ENCODE data around the gene DCTN4. TPM values are rescaled to one million over a fixed set of nuclear protein-coding genes. Genes with fewer than 3 reads are reported as not detected.

DCTN4 gene
- total RNA-seq, 1 experiment from 2014 or later = 43.9 TPM

DNA sequence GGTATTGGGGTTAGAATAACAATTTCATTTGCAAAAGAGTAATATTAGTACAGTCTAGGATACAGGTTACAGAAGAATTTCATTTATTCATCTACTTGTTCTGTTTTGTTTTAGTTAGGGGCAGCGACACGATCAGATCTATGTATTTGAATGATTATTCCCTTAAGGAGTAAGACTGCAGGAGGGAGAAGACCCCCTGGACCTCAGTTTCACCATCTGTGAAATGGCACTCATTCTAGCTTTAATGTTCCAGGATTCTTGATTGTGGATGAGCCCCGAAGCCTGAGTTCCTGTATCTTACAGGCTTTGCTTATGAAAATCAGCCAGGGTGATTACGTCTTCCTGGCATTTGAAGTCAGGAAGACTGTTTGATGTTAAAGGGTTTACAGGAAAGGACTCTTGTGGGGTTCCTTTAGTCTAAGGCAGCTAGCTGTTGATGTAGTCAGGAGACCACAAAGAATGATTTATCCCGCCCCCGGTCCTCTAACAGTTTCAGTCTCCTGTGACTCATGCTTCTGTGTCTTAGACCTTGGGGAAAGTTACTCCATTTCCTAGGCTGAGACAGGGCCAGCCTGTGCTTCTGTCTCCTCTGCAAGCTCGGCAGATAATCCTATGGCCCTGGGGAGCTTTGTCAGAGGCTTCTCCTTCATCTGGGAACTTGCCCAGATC, 31.3 kb upstream of the DCTN4 start:
- H3K27ac Mint-ChIP-seq = peak overlapping the region; percentile 85; the same call in 1 of the 2 replicates
- H3K4me3 Mint-ChIP-seq = no peak overlapping the region
- ChIA-PET POLR2A (no interaction called here), CTCF (interaction anchor here (1.2 to 4.2 kb wide), 4 partner anchors 11 to 57 kb away, joined by 4 to 18 read pairs (median 8); partner anchors contain the start of genes DCTN4 and SMIM3)
- peaks cover 28% of the 10 kb centered on the region for H3K4me1 Mint-ChIP-seq
- 0 out of 2 replicates have a peak, but pooled peaks have one; percentile 5 for TF ChIP-seq GTF2I (CRISPR knock-in tag; conservative IDR thresholded peaks at IDR 0.05)
- TF ChIP-seq, protein P1, sequence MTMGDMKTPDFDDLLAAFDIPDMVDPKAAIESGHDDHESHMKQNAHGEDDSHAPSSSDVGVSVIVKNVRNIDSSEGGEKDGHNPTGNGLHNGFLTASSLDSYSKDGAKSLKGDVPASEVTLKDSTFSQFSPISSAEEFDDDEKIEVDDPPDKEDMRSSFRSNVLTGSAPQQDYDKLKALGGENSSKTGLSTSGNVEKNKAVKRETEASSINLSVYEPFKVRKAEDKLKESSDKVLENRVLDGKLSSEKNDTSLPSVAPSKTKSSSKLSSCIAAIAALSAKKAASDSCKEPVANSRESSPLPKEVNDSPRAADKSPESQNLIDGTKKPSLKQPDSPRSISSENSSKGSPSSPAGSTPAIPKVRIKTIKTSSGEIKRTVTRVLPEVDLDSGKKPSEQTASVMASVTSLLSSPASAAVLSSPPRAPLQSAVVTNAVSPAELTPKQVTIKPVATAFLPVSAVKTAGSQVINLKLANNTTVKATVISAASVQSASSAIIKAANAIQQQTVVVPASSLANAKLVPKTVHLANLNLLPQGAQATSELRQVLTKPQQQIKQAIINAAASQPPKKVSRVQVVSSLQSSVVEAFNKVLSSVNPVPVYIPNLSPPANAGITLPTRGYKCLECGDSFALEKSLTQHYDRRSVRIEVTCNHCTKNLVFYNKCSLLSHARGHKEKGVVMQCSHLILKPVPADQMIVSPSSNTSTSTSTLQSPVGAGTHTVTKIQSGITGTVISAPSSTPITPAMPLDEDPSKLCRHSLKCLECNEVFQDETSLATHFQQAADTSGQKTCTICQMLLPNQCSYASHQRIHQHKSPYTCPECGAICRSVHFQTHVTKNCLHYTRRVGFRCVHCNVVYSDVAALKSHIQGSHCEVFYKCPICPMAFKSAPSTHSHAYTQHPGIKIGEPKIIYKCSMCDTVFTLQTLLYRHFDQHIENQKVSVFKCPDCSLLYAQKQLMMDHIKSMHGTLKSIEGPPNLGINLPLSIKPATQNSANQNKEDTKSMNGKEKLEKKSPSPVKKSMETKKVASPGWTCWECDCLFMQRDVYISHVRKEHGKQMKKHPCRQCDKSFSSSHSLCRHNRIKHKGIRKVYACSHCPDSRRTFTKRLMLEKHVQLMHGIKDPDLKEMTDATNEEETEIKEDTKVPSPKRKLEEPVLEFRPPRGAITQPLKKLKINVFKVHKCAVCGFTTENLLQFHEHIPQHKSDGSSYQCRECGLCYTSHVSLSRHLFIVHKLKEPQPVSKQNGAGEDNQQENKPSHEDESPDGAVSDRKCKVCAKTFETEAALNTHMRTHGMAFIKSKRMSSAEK (CRISPR knock-in tag; IDR thresholded peaks at IDR 0.05; ENCODE audit: borderline replicate concordance) = no peak
- ATAC-seq (peak; percentile 63), DNase-seq (ENCODE audit: low spot score) (no peak)
- peaks cover 12% of the 10 kb centered on the region for H3K36me3 Mint-ChIP-seq
- peaks cover 13% of the 10 kb centered on the region for H3K9me3 Mint-ChIP-seq
- no peaks in the 10 kb centered on the region for H3K27me3 Mint-ChIP-seq (ENCODE audit: low read depth)

DNA sequence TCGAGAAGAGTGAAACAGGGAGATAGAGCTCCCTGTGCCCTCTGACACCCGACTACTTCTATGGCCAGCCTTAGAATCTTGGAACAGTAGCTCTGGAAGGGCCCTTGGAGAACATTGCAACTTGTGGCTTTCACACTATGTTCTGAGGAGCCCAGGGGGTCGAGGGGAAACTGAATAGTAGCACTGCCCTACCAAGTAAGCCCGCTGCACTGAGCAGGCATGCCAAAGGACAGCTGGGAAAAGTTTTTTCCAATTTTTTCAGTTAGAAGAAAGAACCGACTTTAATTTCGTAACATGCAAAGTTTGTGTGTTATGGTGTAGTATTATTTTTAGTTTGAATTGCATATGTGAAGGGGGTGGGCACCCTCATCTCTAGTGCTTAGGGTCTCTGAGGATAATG, 30.6 kb upstream of the DCTN4 start:
- Mint-ChIP-seq H3K9me3 (peaks cover 13% of the 10 kb centered on the region), H3K4me1 (peaks cover 32% of the 10 kb centered on the region), H3K4me3 (no peak overlapping the region), H3K27me3 (ENCODE audit: low read depth) (no peaks in the 10 kb centered on the region), H3K36me3 (peaks cover 12% of the 10 kb centered on the region), H3K27ac (no peak overlapping the region)
- DNase-seq (ENCODE audit: low spot score) (no peak), ATAC-seq (peak; percentile 57)
- CTCF ChIA-PET = interaction anchor here (1.2 to 4.2 kb wide), 4 partner anchors 10 to 57 kb away, joined by 4 to 18 read pairs (median 8); partner anchors contain the start of genes DCTN4 and SMIM3
- TF ChIP-seq IRF2 (CRISPR knock-in tag; IDR thresholded peaks at IDR 0.05; ENCODE audit: borderline replicate concordance, low read depth) (no peak), NFYB (CRISPR knock-in tag; conservative IDR thresholded peaks at IDR 0.05; ENCODE audit: low read depth) (no peak), SMAD3 (CRISPR knock-in tag; IDR thresholded peaks at IDR 0.05; ENCODE audit: borderline replicate concordance) (no peak), HMGA2 (CRISPR knock-in tag; IDR thresholded peaks at IDR 0.05) (no peak), TCF7 (CRISPR knock-in tag; IDR thresholded peaks at IDR 0.05; ENCODE audit: low read depth) (no peak), GRHL2 (CRISPR knock-in tag; IDR thresholded peaks at IDR 0.05; ENCODE audit: insufficient replicate concordance, severe bottlenecking) (no peak), PRRX2 (CRISPR knock-in tag; IDR thresholded peaks at IDR 0.05) (no peak), SP1 (CRISPR knock-in tag; conservative IDR thresholded peaks at IDR 0.05) (no peak), MYBL2 (CRISPR knock-in tag; IDR thresholded peaks at IDR 0.05) (no peak)
- TF ChIP-seq, protein P1 (CRISPR knock-in tag; IDR thresholded peaks at IDR 0.05; ENCODE audit: borderline replicate concordance) = no peak
- TF ChIP-seq, protein P2, sequence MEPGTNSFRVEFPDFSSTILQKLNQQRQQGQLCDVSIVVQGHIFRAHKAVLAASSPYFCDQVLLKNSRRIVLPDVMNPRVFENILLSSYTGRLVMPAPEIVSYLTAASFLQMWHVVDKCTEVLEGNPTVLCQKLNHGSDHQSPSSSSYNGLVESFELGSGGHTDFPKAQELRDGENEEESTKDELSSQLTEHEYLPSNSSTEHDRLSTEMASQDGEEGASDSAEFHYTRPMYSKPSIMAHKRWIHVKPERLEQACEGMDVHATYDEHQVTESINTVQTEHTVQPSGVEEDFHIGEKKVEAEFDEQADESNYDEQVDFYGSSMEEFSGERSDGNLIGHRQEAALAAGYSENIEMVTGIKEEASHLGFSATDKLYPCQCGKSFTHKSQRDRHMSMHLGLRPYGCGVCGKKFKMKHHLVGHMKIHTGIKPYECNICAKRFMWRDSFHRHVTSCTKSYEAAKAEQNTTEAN (CRISPR knock-in tag; IDR thresholded peaks at IDR 0.05) = no peak
- TF ChIP-seq, protein P3, sequence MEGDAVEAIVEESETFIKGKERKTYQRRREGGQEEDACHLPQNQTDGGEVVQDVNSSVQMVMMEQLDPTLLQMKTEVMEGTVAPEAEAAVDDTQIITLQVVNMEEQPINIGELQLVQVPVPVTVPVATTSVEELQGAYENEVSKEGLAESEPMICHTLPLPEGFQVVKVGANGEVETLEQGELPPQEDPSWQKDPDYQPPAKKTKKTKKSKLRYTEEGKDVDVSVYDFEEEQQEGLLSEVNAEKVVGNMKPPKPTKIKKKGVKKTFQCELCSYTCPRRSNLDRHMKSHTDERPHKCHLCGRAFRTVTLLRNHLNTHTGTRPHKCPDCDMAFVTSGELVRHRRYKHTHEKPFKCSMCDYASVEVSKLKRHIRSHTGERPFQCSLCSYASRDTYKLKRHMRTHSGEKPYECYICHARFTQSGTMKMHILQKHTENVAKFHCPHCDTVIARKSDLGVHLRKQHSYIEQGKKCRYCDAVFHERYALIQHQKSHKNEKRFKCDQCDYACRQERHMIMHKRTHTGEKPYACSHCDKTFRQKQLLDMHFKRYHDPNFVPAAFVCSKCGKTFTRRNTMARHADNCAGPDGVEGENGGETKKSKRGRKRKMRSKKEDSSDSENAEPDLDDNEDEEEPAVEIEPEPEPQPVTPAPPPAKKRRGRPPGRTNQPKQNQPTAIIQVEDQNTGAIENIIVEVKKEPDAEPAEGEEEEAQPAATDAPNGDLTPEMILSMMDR (IDR thresholded peaks at IDR 0.05) = no peak
- TF ChIP-seq, protein P4, sequence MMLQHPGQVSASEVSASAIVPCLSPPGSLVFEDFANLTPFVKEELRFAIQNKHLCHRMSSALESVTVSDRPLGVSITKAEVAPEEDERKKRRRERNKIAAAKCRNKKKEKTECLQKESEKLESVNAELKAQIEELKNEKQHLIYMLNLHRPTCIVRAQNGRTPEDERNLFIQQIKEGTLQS (CRISPR knock-in tag; conservative IDR thresholded peaks at IDR 0.05) = no peak
- TF ChIP-seq, protein P5, sequence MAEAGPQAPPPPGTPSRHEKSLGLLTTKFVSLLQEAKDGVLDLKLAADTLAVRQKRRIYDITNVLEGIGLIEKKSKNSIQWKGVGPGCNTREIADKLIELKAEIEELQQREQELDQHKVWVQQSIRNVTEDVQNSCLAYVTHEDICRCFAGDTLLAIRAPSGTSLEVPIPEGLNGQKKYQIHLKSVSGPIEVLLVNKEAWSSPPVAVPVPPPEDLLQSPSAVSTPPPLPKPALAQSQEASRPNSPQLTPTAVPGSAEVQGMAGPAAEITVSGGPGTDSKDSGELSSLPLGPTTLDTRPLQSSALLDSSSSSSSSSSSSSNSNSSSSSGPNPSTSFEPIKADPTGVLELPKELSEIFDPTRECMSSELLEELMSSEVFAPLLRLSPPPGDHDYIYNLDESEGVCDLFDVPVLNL (CRISPR knock-in tag; IDR thresholded peaks at IDR 0.05; ENCODE audit: borderline replicate concordance, low read depth) = no peak
- TF ChIP-seq, protein P6, sequence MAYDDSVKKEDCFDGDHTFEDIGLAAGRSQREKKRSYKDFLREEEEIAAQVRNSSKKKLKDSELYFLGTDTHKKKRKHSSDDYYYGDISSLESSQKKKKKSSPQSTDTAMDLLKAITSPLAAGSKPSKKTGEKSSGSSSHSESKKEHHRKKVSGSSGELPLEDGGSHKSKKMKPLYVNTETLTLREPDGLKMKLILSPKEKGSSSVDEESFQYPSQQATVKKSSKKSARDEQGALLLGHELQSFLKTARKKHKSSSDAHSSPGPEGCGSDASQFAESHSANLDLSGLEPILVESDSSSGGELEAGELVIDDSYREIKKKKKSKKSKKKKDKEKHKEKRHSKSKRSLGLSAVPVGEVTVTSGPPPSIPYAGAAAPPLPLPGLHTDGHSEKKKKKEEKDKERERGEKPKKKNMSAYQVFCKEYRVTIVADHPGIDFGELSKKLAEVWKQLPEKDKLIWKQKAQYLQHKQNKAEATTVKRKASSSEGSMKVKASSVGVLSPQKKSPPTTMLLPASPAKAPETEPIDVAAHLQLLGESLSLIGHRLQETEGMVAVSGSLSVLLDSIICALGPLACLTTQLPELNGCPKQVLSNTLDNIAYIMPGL (CRISPR knock-in tag; IDR thresholded peaks at IDR 0.05) = no peak
- POLR2A ChIA-PET = interaction anchor here (0.5 kb wide), 1 partner anchor 463 kb away, joined by 3 read pairs; no protein-coding TSS in a partner anchor

Data from WTC11 (cell line).